Measurements from ENCODE around the gene KCMF1. TPM values are rescaled to one million over a fixed set of nuclear protein-coding genes. Genes with fewer than 3 reads are reported as not detected.

The KCMF1 gene
- total RNA-seq, 4 donors from 2014 or later = 52.0 to 75.2 (median 63.5) TPM

- ATAC-seq (ENCODE audit: low FRiP score) = no peak
- TF ChIP-seq CTCF (IDR thresholded peaks at IDR 0.05) = no peak
- DNase-seq (ENCODE audit: low spot score) = no peak
Measured at GRCh38 chr2:85001595-85001994, 30.6 kb downstream of the KCMF1 start.

- no peak for ATAC-seq (ENCODE audit: low FRiP score)
- DNase-seq (ENCODE audit: low spot score) = no peak
- no peak for TF ChIP-seq CTCF (IDR thresholded peaks at IDR 0.05)
Measured at GRCh38 chr2:85002534-85002933, 31.6 kb downstream of the KCMF1 start.

- no peak for TF ChIP-seq CTCF (IDR thresholded peaks at IDR 0.05)
- no peak for DNase-seq (ENCODE audit: low spot score)
- no peak for ATAC-seq (ENCODE audit: low FRiP score)
Measured at GRCh38 chr2:85008252-85008651, 37.3 kb downstream of the KCMF1 start.

GRCh38 chr2:85009019-85009618 is 38.2 kb downstream of the KCMF1 start:
- DNase-seq (ENCODE audit: low spot score) = no peak
- no peak for TF ChIP-seq CTCF (IDR thresholded peaks at IDR 0.05)
- ATAC-seq (ENCODE audit: low FRiP score) = no peak

- TF ChIP-seq CTCF (IDR thresholded peaks at IDR 0.05) = no peak
- no peak for ATAC-seq (ENCODE audit: low FRiP score)
- DNase-seq (ENCODE audit: low spot score) = no peak
Measured at GRCh38 chr2:85010404-85010803, 39.4 kb downstream of the KCMF1 start.

GRCh38 chr2:85011098-85011497 is 40.1 kb downstream of the KCMF1 start:
- ATAC-seq (ENCODE audit: low FRiP score) (no peak), DNase-seq (ENCODE audit: low spot score) (no peak)
- TF ChIP-seq CTCF (IDR thresholded peaks at IDR 0.05) = no peak

- no peak for ATAC-seq (ENCODE audit: low FRiP score)
- no peak for DNase-seq (ENCODE audit: low spot score)
- no peak for TF ChIP-seq CTCF (IDR thresholded peaks at IDR 0.05)
Measured at GRCh38 chr2:85011747-85012146, 40.8 kb downstream of the KCMF1 start.
